Measurements from ENCODE around the gene TTYH3. TPM values are rescaled to one million over a fixed set of nuclear protein-coding genes. Genes with fewer than 3 reads are reported as not detected.

The TTYH3 gene
- total RNA-seq, 4 donors from 2014 or later = 14.0 to 26.3 (median 19.5) TPM

- Histone ChIP-seq H3K27ac (no peak overlapping the region), H3K36me3 (no peaks in the 10 kb centered on the region), H3K4me3 (no peak overlapping the region), H3K4me1 (peaks cover 36% of the 10 kb centered on the region), H3K27me3 (no peaks in the 10 kb centered on the region), H3K9me3 (no peaks in the 10 kb centered on the region)
- 53% methylated on average over 18 of the region's 23 CpGs for WGBS
- TF ChIP-seq POLR2A (IDR thresholded peaks at IDR 0.05) (no peak), EP300 (IDR thresholded peaks at IDR 0.05) (no peak), POLR2AphosphoS5 (IDR thresholded peaks at IDR 0.05) (no peak)
- TF ChIP-seq, protein P1, sequence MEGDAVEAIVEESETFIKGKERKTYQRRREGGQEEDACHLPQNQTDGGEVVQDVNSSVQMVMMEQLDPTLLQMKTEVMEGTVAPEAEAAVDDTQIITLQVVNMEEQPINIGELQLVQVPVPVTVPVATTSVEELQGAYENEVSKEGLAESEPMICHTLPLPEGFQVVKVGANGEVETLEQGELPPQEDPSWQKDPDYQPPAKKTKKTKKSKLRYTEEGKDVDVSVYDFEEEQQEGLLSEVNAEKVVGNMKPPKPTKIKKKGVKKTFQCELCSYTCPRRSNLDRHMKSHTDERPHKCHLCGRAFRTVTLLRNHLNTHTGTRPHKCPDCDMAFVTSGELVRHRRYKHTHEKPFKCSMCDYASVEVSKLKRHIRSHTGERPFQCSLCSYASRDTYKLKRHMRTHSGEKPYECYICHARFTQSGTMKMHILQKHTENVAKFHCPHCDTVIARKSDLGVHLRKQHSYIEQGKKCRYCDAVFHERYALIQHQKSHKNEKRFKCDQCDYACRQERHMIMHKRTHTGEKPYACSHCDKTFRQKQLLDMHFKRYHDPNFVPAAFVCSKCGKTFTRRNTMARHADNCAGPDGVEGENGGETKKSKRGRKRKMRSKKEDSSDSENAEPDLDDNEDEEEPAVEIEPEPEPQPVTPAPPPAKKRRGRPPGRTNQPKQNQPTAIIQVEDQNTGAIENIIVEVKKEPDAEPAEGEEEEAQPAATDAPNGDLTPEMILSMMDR (IDR thresholded peaks at IDR 0.05) = no peak
- no peak for DNase-seq (ENCODE audit: low spot score in 2 of 2)
Measured at GRCh38 chr7:2621061-2621828, 10.5 kb upstream of the TTYH3 start.

- WGBS = 70% methylated on average over 12 of the region's 12 CpGs
- H3K4me3 ChIP-seq = no peak overlapping the region
- H3K27ac ChIP-seq = no peak overlapping the region
- TF ChIP-seq POLR2A (IDR thresholded peaks at IDR 0.05) (no peak), EP300 (IDR thresholded peaks at IDR 0.05) (no peak), POLR2AphosphoS5 (IDR thresholded peaks at IDR 0.05) (no peak)
- TF ChIP-seq, protein P1 (IDR thresholded peaks at IDR 0.05) = no peak
- no peaks in the 10 kb centered on the region for H3K9me3 ChIP-seq
- no peak for DNase-seq (ENCODE audit: low spot score in 2 of 2)
- no peaks in the 10 kb centered on the region for H3K36me3 ChIP-seq
- H3K4me1 ChIP-seq = peaks cover 29% of the 10 kb centered on the region
- no peaks in the 10 kb centered on the region for H3K27me3 ChIP-seq
Measured at GRCh38 chr7:2621948-2622640, 9.7 kb upstream of the TTYH3 start.

DNA sequence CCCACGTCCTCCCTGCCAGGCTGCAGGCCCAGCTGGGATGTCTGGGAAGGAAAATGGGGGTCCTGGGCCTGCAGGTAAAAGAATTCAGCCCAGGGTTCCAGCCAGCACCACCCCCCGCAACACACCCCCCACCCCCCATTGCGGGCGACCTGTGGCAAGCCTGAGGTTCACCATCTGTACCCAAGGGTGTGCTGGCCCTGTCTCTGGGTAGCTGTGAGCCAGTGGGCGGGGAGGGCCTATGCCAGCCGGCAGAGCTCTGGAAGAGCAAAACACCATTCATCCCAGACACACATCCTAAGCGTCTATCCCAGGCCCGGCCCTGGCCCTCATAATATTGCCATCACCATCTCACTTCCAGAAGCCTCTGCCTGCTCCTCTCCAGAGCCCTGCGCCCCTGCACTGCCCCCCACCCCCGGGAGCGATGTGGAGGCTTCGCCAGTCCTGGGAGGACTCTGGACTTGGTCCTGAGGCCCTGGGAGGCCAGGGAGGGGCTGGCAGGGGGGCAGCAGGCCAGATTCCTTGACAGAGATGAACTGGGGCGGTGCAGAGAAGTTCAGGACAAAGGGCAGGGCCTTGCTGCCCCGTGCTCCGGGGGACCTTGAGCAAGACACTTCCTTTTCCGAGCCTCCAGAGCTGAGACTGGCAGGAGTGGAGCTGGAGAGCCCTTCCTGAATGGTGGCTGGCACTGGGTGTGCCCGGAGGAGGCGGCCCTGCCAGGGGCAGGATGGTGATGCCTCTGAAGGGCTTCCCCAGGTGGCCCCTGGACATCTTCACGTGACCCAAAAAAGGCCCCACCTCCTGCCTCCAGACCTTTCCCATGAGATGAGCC, 8.7 kb upstream of the TTYH3 start:
- 64% methylated on average over 8 of the region's 19 CpGs for WGBS
- TF ChIP-seq, protein P1 (IDR thresholded peaks at IDR 0.05) = no peak
- TF ChIP-seq POLR2AphosphoS5 (IDR thresholded peaks at IDR 0.05) (no peak), POLR2A (IDR thresholded peaks at IDR 0.05) (no peak), EP300 (IDR thresholded peaks at IDR 0.05) (no peak)
- Histone ChIP-seq H3K4me3 (no peak overlapping the region), H3K9me3 (no peaks in the 10 kb centered on the region), H3K27me3 (no peaks in the 10 kb centered on the region), H3K36me3 (no peaks in the 10 kb centered on the region), H3K27ac (no peak overlapping the region), H3K4me1 (peaks cover 19% of the 10 kb centered on the region)
- no peak for DNase-seq (ENCODE audit: low spot score in 2 of 2)

DNA sequence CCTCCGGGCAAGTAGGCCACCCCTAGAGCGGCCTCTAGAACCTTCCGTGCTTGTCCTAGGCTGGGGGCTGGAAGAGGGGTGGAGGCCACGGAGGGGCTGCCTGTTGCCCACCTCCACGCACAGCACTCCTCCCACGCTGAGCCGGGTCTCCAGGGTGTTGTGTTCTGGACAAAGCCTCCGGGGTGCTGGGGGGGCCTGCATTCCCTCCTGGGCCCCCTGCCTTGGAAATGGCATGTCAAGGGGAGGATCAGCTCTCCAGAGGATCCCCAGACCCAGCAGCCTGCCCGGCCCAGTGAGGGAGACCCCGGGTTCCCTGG, 8.1 kb upstream of the TTYH3 start:
- Histone ChIP-seq H3K9me3 (no peaks in the 10 kb centered on the region), H3K36me3 (no peaks in the 10 kb centered on the region), H3K4me1 (peaks cover 17% of the 10 kb centered on the region), H3K27me3 (no peaks in the 10 kb centered on the region), H3K4me3 (no peak overlapping the region), H3K27ac (no peak overlapping the region)
- DNase-seq (ENCODE audit: low spot score in 2 of 2) = peak in 1 of 2 donors; percentile 61
- TF ChIP-seq POLR2A (IDR thresholded peaks at IDR 0.05) (no peak), POLR2AphosphoS5 (IDR thresholded peaks at IDR 0.05) (no peak), EP300 (IDR thresholded peaks at IDR 0.05) (no peak)
- TF ChIP-seq, protein P1 (IDR thresholded peaks at IDR 0.05) = no peak
- 85% methylated on average over 4 of the region's 10 CpGs for WGBS

All from suprapubic skin (tissue), 4 donors.